HL-60 (cell line): Measurements from ENCODE around the gene ADH4.

Experiments
- CTCF ChIP-seq: IDR thresholded peaks from one replicate; pipeline ENCODE4 v1.5.1; 2011; ENCODE audit warnings: low read length, control low read depth, inconsistent platforms; ENCODE audit not compliant: insufficient read depth
- POLR2AphosphoS5 ChIP-seq: IDR thresholded peaks from 2 replicates; pipeline ENCODE4 v1.6.1; 2012; ENCODE audit warnings: low read depth
- REST ChIP-seq: IDR thresholded peaks from 2 replicates; pipeline ENCODE4 v1.6.1; 2012; ENCODE audit warnings: low read depth; ENCODE audit not compliant: insufficient replicate concordance
- SPI1 ChIP-seq: IDR thresholded peaks from 2 replicates; pipeline ENCODE4 v1.6.1; 2012; ENCODE audit warnings: low read depth, mild to moderate bottlenecking, borderline replicate concordance

DNA sequence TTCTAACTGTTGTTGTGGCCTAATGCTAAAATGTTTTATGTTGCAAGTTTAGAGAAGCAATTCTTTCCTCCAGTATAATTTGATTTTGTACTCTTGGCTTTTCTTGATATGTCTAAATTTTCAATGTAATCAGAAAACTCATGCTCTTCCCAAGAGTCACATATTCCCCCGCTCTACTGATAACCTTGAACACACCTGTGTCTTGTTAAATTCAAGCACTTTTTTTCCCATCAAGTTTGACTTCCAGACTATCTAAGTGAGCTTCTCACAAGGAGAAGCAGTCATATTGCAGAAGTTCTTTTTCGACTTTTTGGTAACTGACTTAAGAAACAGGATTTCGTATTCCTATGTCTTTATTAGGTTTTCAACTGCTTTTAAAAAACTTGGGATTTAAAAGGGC is 7.4 kb upstream of the ADH4 start:
- no peak for TF ChIP-seq POLR2AphosphoS5
- no peak for TF ChIP-seq CTCF
- TF ChIP-seq REST: no peak
- TF ChIP-seq SPI1: no peak
